Memory B cell (primary cell): Measurements from ENCODE around the gene NPAS2.

Experiments
- ATAC-seq: fragments of 150-1000 bp; cut with Tn5 transposase; 2 replicates; pipeline ENCODE4 v1.10.0; 2021; ENCODE audit warnings: low read depth, mild to moderate bottlenecking, moderate library complexity
- DNase-seq, 2 donors: peaks; one replicate each; pipeline ENCODE4 v3.0.0; 2022; ENCODE audit warnings: low spot score in 2 of 2
- H3K27ac Mint-ChIP-seq: one replicate; pipeline ENCODE4 v1.8.0; 2022; ENCODE audit warnings: mild to moderate bottlenecking, moderate library complexity, mixed read lengths
- H3K27me3 Mint-ChIP-seq: one replicate; pipeline ENCODE4 v1.8.0; 2022; ENCODE audit warnings: mixed read lengths
- H3K36me3 Mint-ChIP-seq: one replicate; pipeline ENCODE4 v1.8.0; 2022; ENCODE audit warnings: mild to moderate bottlenecking, mixed read lengths
- H3K4me1 Mint-ChIP-seq: one replicate; pipeline ENCODE4 v1.8.0; 2022; ENCODE audit warnings: mixed read lengths
- H3K4me3 Mint-ChIP-seq: one replicate; pipeline ENCODE4 v1.8.0; 2022; ENCODE audit warnings: mild to moderate bottlenecking, moderate library complexity, mixed read lengths
- H3K9me3 Mint-ChIP-seq: one replicate; pipeline ENCODE4 v1.8.0; 2022; ENCODE audit warnings: mixed read lengths

Gene NPAS2

DNA sequence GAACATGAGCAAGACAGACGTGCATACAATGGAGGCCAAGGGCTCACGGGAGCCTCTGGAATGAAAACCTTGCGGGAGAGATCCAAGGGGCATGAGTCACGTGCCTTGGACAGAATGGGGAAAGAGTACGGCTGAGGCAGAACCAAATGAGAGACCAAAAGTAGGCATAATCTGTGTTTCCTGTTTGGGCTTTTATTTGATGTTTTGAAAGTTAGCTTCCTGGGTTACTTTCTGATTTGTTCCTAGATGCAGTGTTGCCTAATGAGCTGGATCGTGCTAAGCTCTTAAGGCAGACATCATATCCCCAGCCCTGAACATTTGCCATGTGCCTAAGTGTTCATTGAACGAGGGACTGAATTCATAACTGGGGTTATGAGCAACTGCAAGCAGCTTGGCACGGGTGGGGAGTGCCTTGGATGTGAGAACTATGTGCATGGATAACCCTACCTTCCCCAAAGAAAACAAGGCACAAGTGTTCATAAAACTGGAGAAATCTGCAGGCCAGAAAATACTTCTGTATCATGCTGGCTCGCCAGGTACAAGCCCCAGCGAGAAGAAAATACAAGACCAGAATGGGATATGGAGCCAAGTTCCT lies 121.8 kb downstream of the NPAS2 start:
- no peak for ATAC-seq
- DNase-seq, result no peak
- H3K27ac Mint-ChIP-seq, result no peak overlapping the region

DNA sequence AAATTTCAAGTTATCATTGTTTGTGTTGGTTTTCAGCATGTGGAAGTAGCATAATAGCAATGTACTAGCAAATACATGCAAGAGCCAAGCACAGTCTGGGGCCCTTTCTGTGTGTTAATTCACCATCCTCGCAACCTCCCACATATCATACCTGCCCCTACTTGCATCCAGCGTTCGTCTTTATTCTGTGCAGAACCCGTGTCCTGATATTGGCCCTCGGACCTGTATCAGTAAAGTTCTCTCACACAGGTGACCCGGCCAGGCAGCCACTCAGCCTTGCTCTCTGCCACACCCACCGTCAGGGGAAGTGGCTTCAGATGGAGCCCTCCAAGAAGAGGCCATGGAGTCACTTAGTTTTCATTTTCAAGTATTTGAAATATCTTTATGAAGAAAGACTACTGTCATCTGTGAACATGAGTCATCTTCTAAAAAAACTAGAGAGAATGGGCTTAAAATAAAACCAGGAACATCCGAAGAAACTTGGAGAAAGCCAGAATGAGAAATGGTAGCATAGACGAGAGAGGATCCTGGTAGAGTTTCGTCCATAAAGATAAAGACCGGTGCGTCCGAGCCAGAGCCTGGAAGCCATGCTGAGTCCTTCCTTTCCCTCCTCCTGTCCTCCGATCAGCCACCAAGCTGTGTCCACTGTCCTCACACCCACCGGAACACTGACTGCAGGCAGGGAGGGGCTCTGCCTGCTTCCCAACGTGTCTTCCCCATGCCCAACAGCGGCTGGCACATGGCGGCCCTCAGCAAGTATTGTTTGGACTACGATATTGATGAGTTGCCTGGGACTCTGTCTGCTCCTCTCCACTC lies 124.9 kb downstream of the NPAS2 start:
- DNase-seq, result no peak

More for the DNA sequence above, 121.8 kb downstream of the NPAS2 start:
- no peaks in the 10 kb centered on the region for H3K36me3 Mint-ChIP-seq
- peaks cover 14% of the 10 kb centered on the region for H3K27me3 Mint-ChIP-seq
- H3K9me3 Mint-ChIP-seq, result no peaks in the 10 kb centered on the region
- no peak overlapping the region for H3K4me3 Mint-ChIP-seq
- H3K4me1 Mint-ChIP-seq, result peaks cover 2% of the 10 kb centered on the region

DNA sequence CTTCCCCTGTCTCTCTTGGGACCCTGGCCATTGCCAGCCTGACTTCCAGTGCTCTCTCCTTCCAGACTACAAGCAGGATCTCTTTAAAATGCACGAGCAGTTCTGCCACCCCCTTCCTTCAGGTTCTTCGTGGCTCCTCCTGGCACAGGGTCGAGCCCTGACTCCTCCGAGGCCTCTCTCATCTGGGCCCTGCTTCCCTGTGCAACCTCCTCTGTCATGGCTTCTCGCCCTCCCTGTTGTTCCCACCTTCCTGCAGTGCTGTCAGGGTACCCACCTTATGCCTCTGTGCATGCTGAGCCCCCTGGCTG lies 125.4 kb downstream of the NPAS2 start:
- H3K9me3 Mint-ChIP-seq, result no peaks in the 10 kb centered on the region
- no peak overlapping the region for H3K4me3 Mint-ChIP-seq
- H3K27me3 Mint-ChIP-seq, result peaks cover 12% of the 10 kb centered on the region
- H3K27ac Mint-ChIP-seq, result no peak overlapping the region
- ATAC-seq, result no peak
- H3K4me1 Mint-ChIP-seq, result peaks cover 2% of the 10 kb centered on the region
- no peaks in the 10 kb centered on the region for H3K36me3 Mint-ChIP-seq
- no peak for DNase-seq

More for the DNA sequence above, 124.9 kb downstream of the NPAS2 start:
- H3K27me3 Mint-ChIP-seq, result peaks cover 12% of the 10 kb centered on the region
- H3K27ac Mint-ChIP-seq, result no peak overlapping the region
- H3K9me3 Mint-ChIP-seq, result no peaks in the 10 kb centered on the region
- H3K4me3 Mint-ChIP-seq, result no peak overlapping the region
- H3K4me1 Mint-ChIP-seq, result peaks cover 2% of the 10 kb centered on the region
- ATAC-seq, result no peak
- no peaks in the 10 kb centered on the region for H3K36me3 Mint-ChIP-seq

DNA sequence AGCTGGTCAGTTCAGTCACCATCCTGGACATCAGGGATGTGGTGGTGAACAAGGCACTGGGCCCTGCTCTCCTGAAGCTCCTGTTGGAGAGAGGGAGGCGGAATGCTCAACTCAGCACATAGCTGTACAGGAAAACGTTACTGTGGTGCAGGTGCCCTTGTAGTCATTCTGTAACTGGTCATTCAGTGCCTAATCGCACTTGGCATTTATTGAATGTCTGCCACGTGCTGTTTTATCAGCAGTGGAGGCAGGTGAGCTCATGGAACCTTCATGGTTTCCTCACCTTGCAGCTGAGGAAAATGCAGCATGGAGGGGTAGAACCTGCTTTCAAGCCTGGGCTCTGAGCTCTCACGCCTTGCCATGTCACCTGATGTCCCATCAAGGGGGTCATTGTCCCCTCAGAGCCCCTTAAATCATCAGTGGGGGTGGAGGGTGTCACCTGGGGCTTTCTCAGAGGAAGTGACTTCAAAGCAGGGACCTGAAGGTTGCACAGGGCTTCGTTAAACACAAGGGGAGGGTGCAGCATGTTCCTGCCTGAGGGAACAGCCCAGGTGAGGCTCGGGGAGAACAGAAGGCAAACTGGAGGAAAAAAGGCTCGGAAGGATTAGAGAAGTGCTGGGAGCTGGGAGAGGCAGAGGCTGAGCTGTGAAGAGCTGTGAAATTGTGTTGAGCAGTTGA lies 126.1 kb downstream of the NPAS2 start:
- Mint-ChIP-seq H3K36me3 (no peaks in the 10 kb centered on the region), H3K9me3 (no peaks in the 10 kb centered on the region), H3K4me3 (no peak overlapping the region), H3K27ac (no peak overlapping the region), H3K27me3 (peaks cover 12% of the 10 kb centered on the region), H3K4me1 (peaks cover 2% of the 10 kb centered on the region)
- ATAC-seq (no peak), DNase-seq (no peak)

DNA sequence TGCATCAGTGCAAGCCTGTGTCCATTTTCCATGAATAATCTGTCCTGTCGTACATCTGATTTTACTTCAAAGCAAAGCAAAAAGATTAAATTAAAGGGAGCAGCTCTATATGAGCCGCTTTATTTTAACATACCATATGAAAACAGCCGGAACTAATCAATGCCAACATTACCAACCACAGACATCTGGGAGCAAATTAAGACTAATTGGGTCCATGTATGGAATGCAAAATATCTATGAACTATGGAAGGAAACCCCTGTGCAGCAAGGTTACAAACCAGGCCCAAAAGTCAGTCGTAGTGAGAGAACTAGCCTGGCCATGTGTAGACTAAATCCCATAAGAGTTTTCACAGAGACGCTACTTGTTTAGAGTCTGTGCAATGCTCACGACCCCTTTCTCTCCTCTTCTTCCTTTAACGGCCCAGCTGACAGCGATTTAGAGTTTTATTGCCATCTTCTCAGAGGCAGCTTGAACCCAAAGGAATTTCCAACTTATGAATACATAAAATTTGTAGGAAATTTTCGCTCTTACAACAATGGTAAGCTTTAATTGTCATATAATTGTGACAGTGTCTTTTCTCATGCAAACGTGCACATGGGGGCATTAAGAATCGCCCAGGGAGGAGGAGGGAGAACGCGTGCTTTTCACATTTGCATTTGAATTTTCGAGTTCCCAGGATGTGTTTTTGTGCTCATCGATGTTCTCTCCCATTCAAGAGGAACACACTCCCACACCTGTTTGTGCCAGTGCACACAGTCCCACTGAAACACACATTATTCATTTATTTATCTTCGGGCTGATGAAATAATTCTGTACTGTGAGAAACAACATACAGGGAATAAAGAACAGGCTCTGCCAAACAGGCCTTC lies 129.2 kb downstream of the NPAS2 start:
- no peak overlapping the region for H3K4me3 Mint-ChIP-seq
- DNase-seq (no peak), ATAC-seq (no peak)
- H3K27ac Mint-ChIP-seq, result no peak overlapping the region
- H3K4me1 Mint-ChIP-seq, result no peaks in the 10 kb centered on the region
- no peaks in the 10 kb centered on the region for H3K36me3 Mint-ChIP-seq
- H3K9me3 Mint-ChIP-seq, result no peaks in the 10 kb centered on the region
- H3K27me3 Mint-ChIP-seq, result peaks cover 12% of the 10 kb centered on the region

DNA sequence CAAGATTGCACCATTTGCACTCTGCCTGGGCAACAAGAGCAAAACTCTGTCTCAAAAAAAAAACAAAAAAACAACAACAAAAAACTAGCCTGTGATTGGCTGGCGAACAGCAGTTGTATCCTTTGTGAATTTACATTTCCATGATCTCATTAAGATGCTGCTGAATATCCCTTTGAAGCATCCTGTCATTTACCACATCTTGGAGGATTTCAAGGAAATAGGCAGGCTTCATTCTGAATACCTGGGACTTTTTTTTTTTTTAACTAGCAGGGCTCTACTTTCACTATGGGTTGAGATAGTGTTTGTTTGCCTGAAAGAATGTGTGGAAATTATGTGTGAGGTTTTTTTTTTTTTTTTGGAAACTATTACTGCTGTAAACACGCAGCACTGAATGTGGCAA lies 132.6 kb downstream of the NPAS2 start:
- no peak overlapping the region for H3K4me3 Mint-ChIP-seq
- H3K9me3 Mint-ChIP-seq, result no peaks in the 10 kb centered on the region
- ATAC-seq, result no peak
- H3K4me1 Mint-ChIP-seq, result no peaks in the 10 kb centered on the region
- DNase-seq, result no peak
- H3K27me3 Mint-ChIP-seq, result peaks cover 9% of the 10 kb centered on the region
- H3K36me3 Mint-ChIP-seq, result no peaks in the 10 kb centered on the region
- H3K27ac Mint-ChIP-seq, result no peak overlapping the region

DNA sequence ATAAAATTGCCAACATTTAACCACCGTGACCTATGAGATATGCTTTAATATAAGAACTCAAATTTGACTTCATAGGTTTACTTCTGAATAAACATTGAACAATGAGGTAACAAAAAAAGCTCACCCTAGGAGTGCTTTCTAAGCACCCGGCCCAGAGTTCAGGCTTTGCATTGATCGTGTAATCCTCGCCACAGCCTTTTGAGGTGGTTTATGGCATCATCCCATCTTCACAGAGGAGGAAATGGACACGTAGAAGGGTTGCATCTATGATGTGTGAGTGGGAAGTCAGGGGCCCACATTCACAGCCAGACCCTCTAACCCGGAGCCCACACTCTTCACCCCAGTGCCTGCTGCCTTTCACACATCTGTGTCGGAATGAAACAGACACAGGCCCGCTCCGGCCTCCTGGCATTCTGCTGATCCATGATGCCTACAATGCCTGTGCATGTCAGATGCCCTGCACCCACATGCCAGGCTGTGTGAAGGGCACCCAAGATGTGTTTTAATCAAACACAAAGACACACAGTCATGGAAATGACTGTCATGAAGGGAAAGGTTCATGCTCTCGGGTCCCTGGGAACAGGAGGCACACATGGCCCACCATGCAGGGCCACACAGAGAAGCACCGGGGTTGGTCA lies 133.6 kb downstream of the NPAS2 start:
- Mint-ChIP-seq H3K27me3 (peaks cover 11% of the 10 kb centered on the region), H3K27ac (no peak overlapping the region), H3K9me3 (no peaks in the 10 kb centered on the region), H3K4me3 (no peak overlapping the region), H3K4me1 (no peaks in the 10 kb centered on the region), H3K36me3 (no peaks in the 10 kb centered on the region)
- ATAC-seq (no peak), DNase-seq (no peak)

DNA sequence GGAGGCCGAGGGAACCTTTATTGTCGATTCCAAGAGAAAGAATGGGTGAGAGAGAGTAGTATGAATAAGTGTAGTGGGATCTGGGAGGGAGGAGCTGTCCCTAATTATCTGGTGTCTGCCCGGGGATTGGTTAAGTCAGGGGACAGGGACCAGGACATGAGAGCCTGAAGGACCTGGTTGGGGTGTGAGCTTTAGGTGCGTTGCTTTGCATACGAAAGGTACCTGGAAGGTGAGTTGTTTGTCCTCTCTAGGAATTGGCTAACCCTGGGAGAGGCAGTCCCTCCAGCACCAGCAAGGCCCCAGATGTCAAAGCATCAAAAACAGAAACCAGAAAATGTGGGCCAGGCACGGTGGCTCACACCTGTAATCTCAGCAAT lies 134.1 kb downstream of the NPAS2 start:
- Mint-ChIP-seq H3K9me3 (no peaks in the 10 kb centered on the region), H3K27ac (no peak overlapping the region), H3K36me3 (no peaks in the 10 kb centered on the region), H3K4me1 (no peaks in the 10 kb centered on the region), H3K4me3 (no peak overlapping the region), H3K27me3 (peaks cover 9% of the 10 kb centered on the region)
- DNase-seq (no peak), ATAC-seq (no peak)

DNA sequence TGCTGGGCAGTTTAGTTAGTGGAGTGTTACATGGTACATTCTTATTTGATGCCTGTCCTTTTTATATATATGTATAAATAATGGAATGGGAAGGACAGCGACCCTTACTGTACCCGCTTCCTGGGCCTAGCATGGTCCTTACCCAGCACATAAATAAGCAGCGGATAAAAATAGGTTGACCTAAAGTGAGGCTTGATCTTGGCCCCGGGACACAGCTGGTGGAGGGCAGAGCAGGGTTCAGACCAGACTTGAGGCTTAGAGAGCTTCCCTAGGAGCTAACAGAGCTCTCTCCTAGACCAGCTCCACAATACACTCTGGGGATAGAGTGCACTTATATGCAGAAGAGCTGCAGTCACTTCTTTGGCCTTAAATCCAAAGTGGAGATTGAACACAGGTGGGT lies 135.3 kb downstream of the NPAS2 start:
- Mint-ChIP-seq H3K27me3 (peaks cover 9% of the 10 kb centered on the region), H3K9me3 (no peaks in the 10 kb centered on the region), H3K36me3 (no peaks in the 10 kb centered on the region), H3K4me1 (no peaks in the 10 kb centered on the region), H3K27ac (no peak overlapping the region), H3K4me3 (no peak overlapping the region)
- DNase-seq, result no peak
- no peak for ATAC-seq

DNA sequence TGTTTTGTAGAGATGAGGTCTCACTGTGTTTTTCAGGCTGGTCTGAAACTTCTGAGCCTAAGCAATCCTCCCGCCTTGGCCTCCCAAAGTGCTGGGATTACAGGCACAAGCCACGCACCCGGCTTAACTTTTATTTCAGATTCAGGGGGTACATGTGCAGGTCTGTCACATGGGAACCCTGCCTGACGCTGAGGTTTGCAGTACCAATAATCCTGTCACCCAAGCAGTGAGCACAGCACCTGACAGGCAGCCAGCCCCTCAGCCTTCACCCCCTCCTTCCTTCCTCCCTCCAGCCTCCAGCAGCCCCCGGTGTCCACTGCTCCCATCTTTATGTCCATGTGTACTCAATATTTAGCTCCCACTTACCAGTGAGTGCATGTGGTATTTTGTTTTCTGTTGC lies 136.1 kb downstream of the NPAS2 start:
- Mint-ChIP-seq H3K9me3 (no peaks in the 10 kb centered on the region), H3K27me3 (peaks cover 9% of the 10 kb centered on the region), H3K4me1 (no peaks in the 10 kb centered on the region), H3K36me3 (no peaks in the 10 kb centered on the region), H3K4me3 (no peak overlapping the region), H3K27ac (no peak overlapping the region)
- no peak for ATAC-seq
- DNase-seq, result no peak

DNA sequence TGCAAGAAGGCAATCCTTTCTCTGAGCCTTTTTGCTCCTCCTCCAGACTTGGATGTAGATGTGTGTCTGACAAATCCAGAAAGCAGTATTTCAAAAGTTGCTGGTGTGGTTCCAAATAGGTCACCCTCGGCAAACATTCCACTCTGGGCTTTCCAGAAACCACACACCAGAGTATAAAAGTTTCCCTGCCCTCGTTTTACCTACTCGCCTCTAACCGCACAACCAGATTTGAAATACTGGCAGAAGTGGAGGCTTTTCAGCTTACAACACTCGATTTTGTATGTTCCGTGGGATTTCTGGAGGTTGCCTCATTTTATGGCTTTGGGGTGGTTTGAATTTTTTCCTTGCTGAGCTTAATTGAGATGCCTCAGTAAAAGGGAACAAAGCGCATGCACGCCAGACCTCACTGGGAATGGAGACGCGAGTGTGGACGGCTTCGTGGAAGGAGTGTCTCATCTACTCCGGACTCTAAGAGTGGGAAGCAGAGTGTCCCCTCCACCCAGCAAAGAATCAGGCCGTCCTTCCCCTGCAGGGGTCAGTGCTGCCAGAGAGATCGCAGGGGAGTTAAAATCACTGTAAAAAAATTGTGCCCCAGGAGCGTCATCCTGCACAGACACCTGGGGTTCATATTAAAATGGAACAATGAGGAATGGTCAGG lies 138.2 kb downstream of the NPAS2 start:
- no peak for DNase-seq
- Mint-ChIP-seq H3K36me3 (no peaks in the 10 kb centered on the region), H3K9me3 (no peaks in the 10 kb centered on the region), H3K27ac (no peak overlapping the region), H3K4me1 (no peaks in the 10 kb centered on the region), H3K27me3 (peaks cover 9% of the 10 kb centered on the region), H3K4me3 (no peak overlapping the region)
- no peak for ATAC-seq

DNA sequence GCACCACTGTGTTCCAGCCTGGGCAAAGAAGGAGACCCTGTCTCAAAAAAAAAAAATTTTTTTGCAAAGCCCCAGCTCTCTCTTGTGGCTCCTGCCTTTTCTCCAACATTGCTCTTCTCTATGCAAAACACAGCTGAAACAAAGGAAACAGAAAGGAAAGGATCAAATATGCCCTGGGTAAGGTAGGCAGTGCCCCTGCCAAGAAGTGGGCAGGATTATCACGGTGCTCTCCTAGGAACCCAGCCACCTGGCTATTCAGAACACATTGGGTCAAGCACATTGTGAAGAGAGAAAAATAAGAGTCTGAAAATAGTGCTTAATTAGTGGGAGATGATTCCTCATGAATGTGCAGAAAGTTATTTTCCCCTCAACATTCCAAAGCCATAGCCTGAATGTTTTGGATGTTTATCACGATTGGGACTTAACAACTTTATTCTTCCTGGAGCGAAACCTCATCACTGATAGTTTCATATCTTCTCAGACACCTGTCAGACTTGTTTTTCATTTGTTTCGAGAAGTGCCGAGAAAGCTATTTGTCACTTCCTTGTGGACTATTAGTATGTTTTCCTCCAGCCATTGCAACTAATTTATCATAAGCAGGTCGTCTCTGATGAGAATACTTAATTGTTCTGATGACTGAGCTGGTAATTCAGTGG lies 139.4 kb downstream of the NPAS2 start:
- Mint-ChIP-seq H3K4me3 (no peak overlapping the region), H3K27me3 (peaks cover 9% of the 10 kb centered on the region), H3K36me3 (no peaks in the 10 kb centered on the region), H3K9me3 (no peaks in the 10 kb centered on the region), H3K27ac (no peak overlapping the region), H3K4me1 (no peaks in the 10 kb centered on the region)
- DNase-seq, result no peak
- ATAC-seq, result no peak

DNA sequence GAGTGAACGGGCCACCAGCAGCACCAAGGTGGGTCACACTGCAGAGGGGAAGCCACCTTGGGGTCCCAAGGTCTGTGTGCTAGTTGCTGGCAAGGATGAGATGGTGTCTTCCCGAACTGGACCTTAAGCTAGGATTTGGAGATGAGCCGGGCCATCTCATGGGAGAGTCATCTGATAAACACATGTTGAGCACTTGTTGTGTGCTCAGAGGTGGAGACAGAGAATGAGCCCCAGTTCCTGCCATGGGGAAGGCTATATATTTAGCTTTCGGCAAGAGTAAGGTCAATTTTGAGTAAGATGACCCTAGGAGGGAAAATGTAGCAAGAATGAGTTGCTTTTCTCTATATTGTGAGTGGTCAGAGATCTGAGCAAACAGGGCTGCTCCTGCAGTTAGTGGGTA lies 140.7 kb downstream of the NPAS2 start:
- H3K4me3 Mint-ChIP-seq, result no peak overlapping the region
- peaks cover 9% of the 10 kb centered on the region for H3K27me3 Mint-ChIP-seq
- H3K27ac Mint-ChIP-seq, result no peak overlapping the region
- H3K9me3 Mint-ChIP-seq, result no peaks in the 10 kb centered on the region
- ATAC-seq, result no peak
- H3K36me3 Mint-ChIP-seq, result no peaks in the 10 kb centered on the region
- no peaks in the 10 kb centered on the region for H3K4me1 Mint-ChIP-seq
- DNase-seq, result no peak
